GM18873 (cell line): ENCODE measurements around the gene CYS1.
"Not testable (repeated sequence)": the region's sequence is repeated elsewhere in the genome, so short reads cannot be mapped to it uniquely, and the experiment has no call there.

Source experiments
- ATAC-seq: cut with Tn5 transposase; IDR thresholded peaks from one replicate; pipeline ENCODE4 v1.9.1; 2021; ENCODE audit warnings: mild to moderate bottlenecking, moderate library complexity, moderate number of reproducible peaks; ENCODE audit not compliant: unreplicated experiment, low FRiP score

Gene CYS1

GRCh38 chr2:10033251-10034006, 46.8 kb downstream of the CYS1 start:
- no peak for ATAC-seq

GRCh38 chr2:10032746-10033105, 47.5 kb downstream of the CYS1 start:
- ATAC-seq = no peak

GRCh38 chr2:10031886-10032745, 48.1 kb downstream of the CYS1 start:
- ATAC-seq = no peak

GRCh38 chr2:10030798-10031197, 49.4 kb downstream of the CYS1 start:
- not testable (repeated sequence) for ATAC-seq

GRCh38 chr2:10030311-10030736, 49.9 kb downstream of the CYS1 start:
- no peak for ATAC-seq

- ATAC-seq = no peak
Observed at GRCh38 chr2:10029875-10030223, 50.4 kb downstream of the CYS1 start.

GRCh38 chr2:10028988-10029874, 51.0 kb downstream of the CYS1 start:
- ATAC-seq = no peak

- ATAC-seq = no peak
Observed at GRCh38 chr2:10028407-10028987, 51.7 kb downstream of the CYS1 start.

- ATAC-seq = no peak
Observed at GRCh38 chr2:10027660-10028330, 52.4 kb downstream of the CYS1 start.

GRCh38 chr2:10026940-10027569, 53.2 kb downstream of the CYS1 start:
- ATAC-seq = no peak

GRCh38 chr2:10022966-10023662, 57.1 kb downstream of the CYS1 start:
- ATAC-seq = no peak

GRCh38 chr2:10022445-10022844, 57.8 kb downstream of the CYS1 start:
- ATAC-seq = no peak

GRCh38 chr2:10022041-10022421, 58.2 kb downstream of the CYS1 start:
- no peak for ATAC-seq

GRCh38 chr2:10019602-10020400, 60.4 kb downstream of the CYS1 start:
- no peak for ATAC-seq

- ATAC-seq = no peak
Observed at GRCh38 chr2:10019174-10019573, 61.0 kb downstream of the CYS1 start.

GRCh38 chr2:10017313-10017941, 62.8 kb downstream of the CYS1 start:
- no peak for ATAC-seq

- ATAC-seq = no peak
Observed at GRCh38 chr2:10016802-10017258, 63.4 kb downstream of the CYS1 start.
